GM18951 (cell line): ENCODE measurements around the gene MUC5B.

ENCODE experiments used
- POLR2A ChIP-seq: IDR thresholded peaks from 4 replicates; pipeline ENCODE4 v1.6.1; 2011; ENCODE audit warnings: mild to moderate bottlenecking; ENCODE audit not compliant: insufficient read length, insufficient read depth; ENCODE audit errors: extremely low read depth
- in situ Hi-C: fragments of 300-500 bp; cut with MboI; formaldehyde crosslinking; loops from one replicate; pipeline ENCODE4 v1.12.0; 2022; ENCODE audit warnings: low sequenced_read_pairs, mixed read lengths, inconsistent platforms; ENCODE audit not compliant: unreplicated experiment

The MUC5B gene

DNA sequence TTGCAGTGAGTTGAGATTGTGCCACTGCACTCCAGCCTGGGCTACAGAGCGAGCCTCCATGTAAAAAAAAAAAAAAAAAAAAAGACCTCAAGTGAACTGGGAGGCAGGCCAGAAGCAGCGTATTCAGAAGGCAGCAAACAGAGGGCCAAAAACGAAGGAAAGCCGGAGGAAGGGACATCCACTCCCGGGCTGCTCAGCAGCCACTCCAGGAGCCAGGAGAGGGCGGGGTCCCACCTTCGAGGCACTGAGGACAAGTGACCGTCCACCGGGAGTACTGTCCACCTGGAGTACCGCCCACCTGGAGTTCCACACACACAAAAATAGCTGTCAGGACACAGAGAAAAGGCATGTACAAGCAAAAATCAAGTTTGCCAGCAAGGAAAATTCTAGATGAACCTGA, 81.1 kb downstream of the MUC5B start:
- no peak for TF ChIP-seq POLR2A
- in situ Hi-C loops: no loop called here

DNA sequence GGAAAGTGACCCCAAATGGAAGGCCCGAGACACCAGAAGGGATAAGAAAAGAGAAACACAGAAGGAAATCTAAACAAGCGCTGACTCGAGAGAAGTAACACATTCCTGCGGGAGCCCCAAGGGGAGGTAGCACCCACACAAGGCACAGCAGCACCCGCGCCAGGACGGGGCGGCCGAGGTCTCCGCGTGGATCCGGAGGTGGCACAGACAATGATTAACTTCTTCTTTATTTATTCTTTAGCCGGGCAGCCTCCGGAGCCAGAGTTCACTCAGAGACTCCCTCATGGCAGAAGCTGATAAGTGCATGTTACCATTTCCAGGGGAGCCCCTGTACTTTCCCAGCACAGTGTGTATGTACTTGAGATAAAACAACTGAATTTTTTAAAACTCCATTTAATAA, 81.5 kb downstream of the MUC5B start:
- no peak for TF ChIP-seq POLR2A
- in situ Hi-C loops: no loop called here

DNA sequence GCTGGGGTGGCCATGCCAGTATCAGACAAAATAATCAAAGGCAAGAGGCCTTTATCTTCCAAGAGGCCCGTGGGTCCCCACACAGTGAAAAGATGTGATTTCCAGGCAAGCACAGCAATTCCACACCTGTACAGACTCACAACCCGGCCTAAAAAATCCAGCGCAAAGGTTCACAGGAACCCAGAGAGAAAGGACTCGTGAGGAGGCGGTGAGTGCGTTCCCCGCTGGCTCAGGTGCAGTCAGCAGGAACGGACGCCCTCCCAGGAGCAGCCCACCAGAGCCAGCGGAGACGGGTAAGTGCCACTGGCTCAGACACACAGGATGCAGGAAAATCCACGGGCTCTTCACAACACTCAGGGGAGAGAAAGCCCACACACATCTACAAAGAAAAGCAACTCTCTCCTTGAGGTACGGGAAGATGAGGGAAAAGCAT, 82.2 kb downstream of the MUC5B start:
- in situ Hi-C loops: no loop called here

DNA sequence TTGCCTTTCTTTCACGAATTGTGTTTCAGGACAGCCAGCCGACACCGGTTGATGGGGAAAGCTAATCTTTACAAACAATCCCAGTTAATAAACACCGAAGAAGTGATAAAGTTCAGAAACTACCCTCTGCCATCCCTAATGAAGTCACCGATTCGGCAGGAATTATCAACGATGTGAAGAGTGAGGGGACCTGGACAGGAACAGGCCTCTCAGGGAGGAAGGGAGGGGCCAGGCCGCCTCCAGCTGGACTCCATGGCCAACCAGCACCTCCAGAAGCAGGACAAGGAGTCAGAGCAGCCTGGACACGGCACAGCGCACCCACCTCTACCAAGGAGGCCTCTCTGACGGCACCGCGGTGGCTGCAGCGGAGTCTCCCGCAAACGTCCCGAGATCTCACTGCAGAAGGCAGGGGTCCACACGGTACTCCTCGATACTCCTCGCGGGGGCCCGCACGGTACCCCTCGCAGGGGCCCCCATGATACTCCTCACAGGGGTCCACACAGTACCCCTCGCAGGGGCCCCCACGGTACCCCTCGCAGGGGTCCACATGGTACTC, 82.7 kb downstream of the MUC5B start:
- TF ChIP-seq POLR2A: no peak
- in situ Hi-C loops: no loop called here

More for the DNA sequence above, 82.2 kb downstream of the MUC5B start:
- TF ChIP-seq POLR2A: no peak

DNA sequence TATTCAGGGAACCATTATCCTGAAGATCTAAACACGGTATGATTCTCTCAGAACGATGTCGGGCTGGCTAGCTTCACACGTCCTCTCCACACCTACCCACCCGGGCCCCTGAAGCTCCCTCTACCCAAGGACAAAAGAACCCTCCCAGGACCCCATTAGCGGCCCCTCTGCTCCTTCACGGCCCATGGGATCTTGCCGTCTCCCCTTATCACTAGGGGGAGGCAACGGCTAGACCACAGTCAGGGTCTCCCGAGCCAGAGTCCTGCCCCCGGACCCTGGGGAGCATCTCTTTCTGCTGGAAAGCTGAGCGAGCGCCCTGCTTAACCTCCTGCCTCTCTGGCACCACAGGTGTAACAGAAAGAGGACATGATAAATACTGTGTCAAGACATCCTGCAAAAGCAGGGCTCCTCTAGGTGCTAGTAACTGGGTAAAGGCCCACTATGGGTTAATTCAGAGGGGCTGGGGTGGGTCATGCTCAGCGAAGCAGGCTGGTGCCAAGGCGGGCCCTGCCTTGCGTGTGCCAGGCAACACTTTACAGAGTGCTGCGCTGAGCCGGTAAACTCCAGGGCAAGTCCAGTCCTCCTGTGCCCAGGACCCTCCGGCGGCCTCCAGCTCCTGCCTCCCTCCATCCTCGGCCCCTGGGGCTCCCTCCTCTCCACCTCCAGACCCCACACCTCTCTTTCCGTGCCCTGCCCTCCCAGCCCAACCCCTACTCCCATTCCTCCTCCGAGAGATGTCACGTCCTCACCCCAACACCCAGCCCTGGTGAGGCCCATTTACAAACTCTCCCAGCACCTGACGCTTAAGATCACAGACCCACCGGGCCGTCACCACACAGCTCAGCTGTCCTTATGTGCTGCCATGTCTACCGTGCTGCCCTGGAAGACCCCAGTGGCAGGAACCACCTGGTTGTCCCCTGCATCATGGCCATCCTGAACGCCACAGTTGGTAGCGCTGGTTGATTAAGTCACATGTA, 83.6 kb downstream of the MUC5B start:
- TF ChIP-seq POLR2A: no peak
- in situ Hi-C loops: no loop called here

DNA sequence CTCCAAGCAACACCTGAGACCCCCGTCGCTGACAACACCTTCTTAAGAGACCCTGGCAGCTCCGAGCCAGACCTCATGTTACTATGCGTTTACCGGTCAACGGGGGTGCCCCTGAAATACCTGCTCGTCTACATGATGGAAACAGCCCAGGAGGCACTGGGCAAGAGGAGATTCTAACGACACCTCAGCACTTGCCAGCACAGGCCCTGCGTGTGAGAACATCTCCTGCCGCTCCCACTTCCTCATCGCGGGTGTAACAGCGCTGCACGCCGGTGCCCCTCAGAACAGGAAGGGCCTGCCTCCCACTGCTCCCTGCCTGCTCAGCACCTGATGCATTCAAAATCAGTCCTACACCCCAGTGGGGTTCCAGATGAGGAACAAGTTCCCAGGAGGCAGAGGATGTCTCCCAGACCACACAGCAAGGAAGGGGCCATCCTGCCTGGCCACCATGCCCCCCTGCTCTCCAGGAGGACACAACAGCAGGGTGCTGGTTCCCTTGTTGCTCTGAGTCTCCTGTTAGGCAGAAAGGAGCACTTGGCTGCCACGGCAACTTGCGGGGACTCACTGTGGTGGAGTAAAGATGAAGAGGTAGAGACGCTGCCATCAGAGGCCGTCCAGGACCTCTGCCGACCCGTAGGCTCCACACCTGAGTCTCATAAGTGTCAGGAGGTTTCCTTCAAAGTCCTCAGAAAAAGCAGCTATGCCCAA, 84.5 kb downstream of the MUC5B start:
- TF ChIP-seq POLR2A: no peak
- in situ Hi-C loops: no loop called here

DNA sequence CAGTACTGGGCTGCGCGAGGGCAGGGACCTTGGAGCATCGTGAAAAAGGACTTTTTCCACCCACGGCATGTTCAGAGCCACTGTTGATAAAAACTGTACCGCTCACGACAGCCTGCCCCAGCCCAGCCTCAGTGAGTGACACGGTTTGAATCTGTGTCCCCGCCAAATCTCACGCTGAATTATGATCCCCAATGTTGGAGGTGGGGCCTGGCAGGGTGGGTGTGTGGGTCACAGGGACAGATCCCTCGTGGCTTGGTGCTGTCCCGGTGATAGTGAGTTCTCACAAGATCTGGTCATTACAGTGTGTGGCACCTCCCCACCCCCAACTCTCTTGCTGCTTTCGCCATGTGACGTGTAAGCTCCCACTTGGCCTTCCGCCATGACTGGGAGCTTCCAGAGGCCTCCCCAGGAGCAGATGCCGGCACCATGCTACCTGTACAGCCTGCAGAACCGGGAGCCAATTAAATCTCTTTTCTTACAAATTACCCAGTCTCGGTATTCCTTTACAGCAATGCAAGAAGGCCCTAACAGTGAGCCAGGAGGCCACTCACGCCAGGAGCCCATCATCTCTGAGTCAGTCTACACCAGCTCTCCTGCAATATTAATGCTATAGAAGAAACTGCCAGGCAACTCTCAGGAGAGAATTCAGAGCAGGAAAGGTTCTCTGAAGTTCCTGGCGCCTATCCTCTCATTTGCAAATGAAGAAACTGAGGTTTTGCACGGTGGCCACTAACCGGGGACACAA, 85.3 kb downstream of the MUC5B start:
- in situ Hi-C loops: no loop called here
- no peak for TF ChIP-seq POLR2A

DNA sequence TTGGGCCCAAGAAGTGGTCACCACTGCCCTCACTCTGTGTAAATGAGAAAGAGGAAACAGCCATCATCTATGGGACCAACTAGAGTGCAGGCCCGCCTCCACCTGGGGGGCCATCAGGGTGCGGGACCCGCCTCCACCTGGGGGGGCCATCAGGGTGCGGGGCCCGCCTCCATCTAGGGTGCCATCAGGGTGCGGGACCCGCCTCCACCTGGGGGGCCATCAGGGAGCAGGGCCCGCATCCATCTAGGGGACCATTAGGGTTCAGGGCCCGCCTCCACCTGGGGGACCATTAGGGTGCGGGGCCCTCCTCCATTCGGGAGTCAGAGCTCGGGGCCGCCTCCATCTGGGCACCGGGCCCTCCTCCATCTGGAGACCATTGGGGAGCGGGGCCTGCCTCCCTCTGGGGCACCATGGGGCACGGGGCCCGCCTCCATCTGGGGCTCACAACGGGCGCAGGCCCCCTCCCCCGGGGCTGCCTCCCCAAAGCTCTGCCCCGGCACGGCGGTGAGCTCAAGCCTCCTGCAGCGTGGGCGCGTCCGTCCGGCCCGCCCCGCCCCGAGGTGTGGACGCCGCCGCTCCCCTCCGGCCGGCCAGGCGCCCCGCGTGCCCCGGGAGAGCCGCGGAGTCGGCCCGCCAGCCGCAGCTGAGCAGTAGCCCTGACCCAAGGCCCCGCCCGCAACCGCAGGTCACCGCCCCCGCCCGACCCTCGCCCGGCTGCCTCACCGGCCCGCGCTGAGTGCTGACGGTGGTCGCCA, 86.1 kb downstream of the MUC5B start:
- in situ Hi-C loops: no loop called here
- no peak for TF ChIP-seq POLR2A

DNA sequence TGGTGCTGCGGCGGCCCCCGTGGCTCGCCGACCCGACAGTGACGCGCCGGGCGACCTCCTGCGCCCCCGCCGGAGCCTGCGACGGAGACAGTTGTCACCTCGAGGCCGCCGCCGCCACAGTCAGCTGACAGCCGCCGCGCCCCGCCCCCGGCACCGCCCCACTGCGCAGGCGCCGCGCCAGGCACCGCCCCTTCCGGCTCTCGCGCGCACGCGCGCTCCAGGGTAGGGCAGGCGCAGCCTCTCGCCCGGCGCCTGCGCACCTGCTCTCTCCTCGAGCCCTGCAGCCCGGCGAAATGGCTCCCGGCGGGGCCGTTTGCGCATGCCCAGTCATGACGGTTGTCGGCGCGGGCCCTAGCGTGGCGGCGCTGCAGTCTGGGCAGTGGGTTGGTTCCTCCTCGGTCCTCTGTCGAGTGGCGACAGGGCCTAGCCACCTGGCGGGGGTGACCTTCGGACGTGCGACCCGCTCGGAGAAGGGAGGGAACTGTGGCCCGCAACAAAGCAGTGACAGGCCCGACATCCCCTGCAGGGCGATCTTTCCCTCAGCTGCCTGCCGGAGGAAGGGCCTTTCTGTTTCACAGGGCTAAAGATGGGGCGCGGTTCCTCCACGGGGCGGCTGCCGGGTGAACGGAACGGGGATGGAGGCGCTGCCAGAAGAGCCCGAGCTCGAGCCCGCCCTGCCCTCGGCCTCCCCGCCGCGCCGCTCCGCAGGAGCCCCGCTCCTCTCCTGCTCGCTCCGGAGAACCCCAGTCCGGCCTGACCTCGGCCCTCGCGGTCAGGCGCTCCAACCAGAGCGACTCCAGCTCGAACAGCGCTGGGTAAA, 86.8 kb downstream of the MUC5B start, which contains the start of gene TOLLIP:
Gene TOLLIP (minus strand): TSS at position 135 of the 820 bp plus-strand sequence. CDS start 134 bp downstream, at position 1.
- in situ Hi-C loops: no loop called here

DNA sequence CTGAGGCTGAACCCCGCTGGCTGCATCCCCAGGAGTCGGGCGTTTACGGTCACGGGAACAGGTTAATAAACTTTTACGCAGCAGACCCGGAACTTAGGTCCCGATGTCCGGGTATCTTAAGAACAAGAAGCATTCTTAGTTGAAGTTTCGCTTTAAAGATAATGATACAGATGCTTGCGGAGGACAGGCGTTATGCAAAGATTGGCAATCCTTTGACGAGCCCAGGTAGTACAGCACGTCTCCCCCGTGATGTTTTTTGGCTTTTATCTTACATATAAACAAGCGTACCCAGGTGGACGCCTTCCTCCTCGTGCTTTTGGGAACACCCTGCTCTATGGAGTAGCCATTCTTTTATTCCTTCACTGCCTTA, 87.4 kb downstream of the MUC5B start:
- no peak for TF ChIP-seq POLR2A
- in situ Hi-C loops: no loop called here

More for the DNA sequence above, 86.8 kb downstream of the MUC5B start, which contains the start of gene TOLLIP:
- peak; percentile 91 for TF ChIP-seq POLR2A

DNA sequence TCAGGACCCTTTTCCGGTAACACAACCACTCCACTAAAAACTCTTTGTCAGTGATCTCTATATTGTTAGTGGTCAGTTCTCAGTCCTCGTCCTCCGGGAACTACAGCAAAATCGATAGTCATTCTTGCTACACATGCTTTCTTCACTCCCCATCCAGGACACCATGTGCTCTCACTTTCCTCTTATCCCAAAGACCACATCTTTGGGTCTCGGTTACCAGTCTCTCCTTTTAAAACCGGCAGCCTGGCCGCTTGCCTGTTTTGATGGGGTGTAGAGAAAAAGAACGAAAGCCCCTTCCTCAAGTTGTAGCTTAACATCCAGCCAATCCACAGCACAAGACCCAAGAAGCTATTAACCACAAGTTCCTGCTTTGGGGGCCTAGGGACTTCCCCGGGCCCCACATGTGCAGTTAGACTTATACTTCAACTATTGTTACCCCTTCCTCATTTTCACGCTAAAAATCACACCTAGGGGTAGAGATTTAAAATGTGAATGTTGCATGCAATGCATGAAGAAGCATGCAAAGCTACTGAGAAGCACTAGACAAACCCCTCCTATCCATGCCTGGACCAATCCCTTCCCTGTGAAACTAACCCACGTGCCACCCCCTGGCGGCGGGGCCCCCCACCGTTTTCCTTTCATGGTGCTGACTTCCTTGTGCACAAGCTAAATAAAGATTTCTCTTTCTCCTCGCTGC, 88.1 kb downstream of the MUC5B start:
- in situ Hi-C loops: no loop called here
- TF ChIP-seq POLR2A: no peak
